RPMI8226 (cell line): ENCODE data around the gene ITPRIPL2.
A peak's percentile ranks its signal among the peaks of the same experiment; 100 is the strongest.

Source experiments
- DNase-seq: peaks from one replicate; pipeline ENCODE4 v3.0.0-alpha.2; 2015

Gene ITPRIPL2

GRCh38 chr16:19113577-19114358 is at the start of gene ITPRIPL2:
Gene ITPRIPL2 (plus strand): TSS chr16:19113964. CDS start chr16:19114462, 498 bp downstream.
- DNase-seq: no peak

GRCh38 chr16:19066988-19067348 is 46.8 kb upstream of the ITPRIPL2 start:
- DNase-seq: no peak

GRCh38 chr16:19067349-19068236 is 46.2 kb upstream of the ITPRIPL2 start, which contains the start of gene COQ7:
Gene COQ7 (plus strand): TSS chr16:19067614. CDS start chr16:19067665, 51 bp downstream.
- peak; percentile 100 for DNase-seq

GRCh38 chr16:19068237-19068815 is 45.4 kb upstream of the ITPRIPL2 start:
- no peak for DNase-seq

- DNase-seq: peak; percentile 75
Observed at GRCh38 chr16:19071811-19072777, 41.7 kb upstream of the ITPRIPL2 start.

GRCh38 chr16:19073344-19073743 is 40.4 kb upstream of the ITPRIPL2 start:
- DNase-seq: no peak

GRCh38 chr16:19073863-19074262 is 39.9 kb upstream of the ITPRIPL2 start:
- DNase-seq: no peak

GRCh38 chr16:19075511-19075910 is 38.3 kb upstream of the ITPRIPL2 start:
- DNase-seq: no peak

- no peak for DNase-seq
Observed at GRCh38 chr16:19077879-19078278, 35.9 kb upstream of the ITPRIPL2 start.

GRCh38 chr16:19083670-19084069 is 30.1 kb upstream of the ITPRIPL2 start:
- DNase-seq: no peak

- no peak for DNase-seq
Observed at GRCh38 chr16:19084139-19084538, 29.6 kb upstream of the ITPRIPL2 start.

- DNase-seq: no peak
Observed at GRCh38 chr16:19084879-19085278, 28.9 kb upstream of the ITPRIPL2 start.

GRCh38 chr16:19085679-19086200 is 28.0 kb upstream of the ITPRIPL2 start:
- peak; percentile 72 for DNase-seq

GRCh38 chr16:19086322-19087199 is 27.2 kb upstream of the ITPRIPL2 start:
- peak; percentile 89 for DNase-seq

- DNase-seq: no peak
Observed at GRCh38 chr16:19088341-19088916, 25.3 kb upstream of the ITPRIPL2 start.

GRCh38 chr16:19089410-19089955 is 24.3 kb upstream of the ITPRIPL2 start:
- no peak for DNase-seq

GRCh38 chr16:19090916-19091315 is 22.8 kb upstream of the ITPRIPL2 start:
- no peak for DNase-seq

- no peak for DNase-seq
Observed at GRCh38 chr16:19092653-19093410, 20.9 kb upstream of the ITPRIPL2 start.
